ENCODE results near the gene PDZD4.
A peak's percentile ranks its signal among the peaks of the same experiment; 100 is the strongest.

The PDZD4 gene

GRCh38 chrX:153848325-153848724 lies 18.0 kb upstream of the PDZD4 start:
- H3K27me3 ChIP-seq (ENCODE audit: control insufficient read depth, insufficient read depth, low read length): no peaks in the 10 kb centered on the region
- H3K4me3 ChIP-seq (ENCODE audit: low read depth, low read length): no peak overlapping the region
- H3K36me3 ChIP-seq (ENCODE audit: control insufficient read depth, insufficient read depth, low read length): no peaks in the 10 kb centered on the region
- no peak overlapping the region for H3K9ac ChIP-seq (ENCODE audit: low read depth, low read length)
- peaks cover 2% of the 10 kb centered on the region for H3K4me1 ChIP-seq (ENCODE audit: control insufficient read depth, insufficient read depth, low read length)
- H3K9me3 ChIP-seq (ENCODE audit: control insufficient read depth, insufficient read depth, low read length): no peaks in the 10 kb centered on the region

- H3K36me3 ChIP-seq (ENCODE audit: control insufficient read depth, insufficient read depth, low read length): no peaks in the 10 kb centered on the region
- no peaks in the 10 kb centered on the region for H3K27me3 ChIP-seq (ENCODE audit: control insufficient read depth, insufficient read depth, low read length)
- H3K4me1 ChIP-seq (ENCODE audit: control insufficient read depth, insufficient read depth, low read length): peaks cover 2% of the 10 kb centered on the region
- no peaks in the 10 kb centered on the region for H3K9me3 ChIP-seq (ENCODE audit: control insufficient read depth, insufficient read depth, low read length)
- no peak overlapping the region for H3K9ac ChIP-seq (ENCODE audit: low read depth, low read length)
- H3K4me3 ChIP-seq (ENCODE audit: low read depth, low read length): no peak overlapping the region
Observed at GRCh38 chrX:153845842-153846241, 15.5 kb upstream of the PDZD4 start.

- Histone ChIP-seq H3K27me3 (ENCODE audit: control insufficient read depth, insufficient read depth, low read length) (no peaks in the 10 kb centered on the region), H3K36me3 (ENCODE audit: control insufficient read depth, insufficient read depth, low read length) (no peaks in the 10 kb centered on the region), H3K4me3 (ENCODE audit: low read depth, low read length) (no peak overlapping the region)
Observed at GRCh38 chrX:153845195-153845594, 14.9 kb upstream of the PDZD4 start.

GRCh38 chrX:153844509-153845082 lies 14.3 kb upstream of the PDZD4 start:
- Histone ChIP-seq H3K36me3 (ENCODE audit: control insufficient read depth, insufficient read depth, low read length) (no peaks in the 10 kb centered on the region), H3K4me3 (ENCODE audit: low read depth, low read length) (peak overlapping the region; percentile 6), H3K9ac (ENCODE audit: low read depth, low read length) (no peak overlapping the region), H3K4me1 (ENCODE audit: control insufficient read depth, insufficient read depth, low read length) (peaks cover 2% of the 10 kb centered on the region), H3K9me3 (ENCODE audit: control insufficient read depth, insufficient read depth, low read length) (no peaks in the 10 kb centered on the region), H3K27me3 (ENCODE audit: control insufficient read depth, insufficient read depth, low read length) (no peaks in the 10 kb centered on the region)

More at GRCh38 chrX:153845195-153845594, 14.9 kb upstream of the PDZD4 start:
- no peak overlapping the region for H3K9ac ChIP-seq (ENCODE audit: low read depth, low read length)
- no peaks in the 10 kb centered on the region for H3K9me3 ChIP-seq (ENCODE audit: control insufficient read depth, insufficient read depth, low read length)
- peaks cover 2% of the 10 kb centered on the region for H3K4me1 ChIP-seq (ENCODE audit: control insufficient read depth, insufficient read depth, low read length)

GRCh38 chrX:153836921-153837320 lies 6.6 kb upstream of the PDZD4 start:
- no peaks in the 10 kb centered on the region for H3K4me1 ChIP-seq (ENCODE audit: control insufficient read depth, insufficient read depth, low read length)
- H3K9ac ChIP-seq (ENCODE audit: low read depth, low read length): no peak overlapping the region
- no peak overlapping the region for H3K4me3 ChIP-seq (ENCODE audit: low read depth, low read length)
- no peaks in the 10 kb centered on the region for H3K36me3 ChIP-seq (ENCODE audit: control insufficient read depth, insufficient read depth, low read length)
- H3K9me3 ChIP-seq (ENCODE audit: control insufficient read depth, insufficient read depth, low read length): no peaks in the 10 kb centered on the region
- H3K27me3 ChIP-seq (ENCODE audit: control insufficient read depth, insufficient read depth, low read length): peaks cover under 1% of the 10 kb centered on the region

- H3K4me3 ChIP-seq (ENCODE audit: low read depth, low read length): no peak overlapping the region
- H3K36me3 ChIP-seq (ENCODE audit: control insufficient read depth, insufficient read depth, low read length): no peaks in the 10 kb centered on the region
- no peaks in the 10 kb centered on the region for H3K9me3 ChIP-seq (ENCODE audit: control insufficient read depth, insufficient read depth, low read length)
- H3K4me1 ChIP-seq (ENCODE audit: control insufficient read depth, insufficient read depth, low read length): no peaks in the 10 kb centered on the region
- no peak overlapping the region for H3K9ac ChIP-seq (ENCODE audit: low read depth, low read length)
- H3K27me3 ChIP-seq (ENCODE audit: control insufficient read depth, insufficient read depth, low read length): peaks cover 3% of the 10 kb centered on the region
Observed at GRCh38 chrX:153832728-153833127, 2.4 kb upstream of the PDZD4 start.

- Histone ChIP-seq H3K9me3 (ENCODE audit: control insufficient read depth, insufficient read depth, low read length) (no peaks in the 10 kb centered on the region), H3K27me3 (ENCODE audit: control insufficient read depth, insufficient read depth, low read length) (peaks cover 3% of the 10 kb centered on the region), H3K36me3 (ENCODE audit: control insufficient read depth, insufficient read depth, low read length) (no peaks in the 10 kb centered on the region), H3K4me3 (ENCODE audit: low read depth, low read length) (peak overlapping the region; percentile 15), H3K4me1 (ENCODE audit: control insufficient read depth, insufficient read depth, low read length) (peaks cover 2% of the 10 kb centered on the region), H3K9ac (ENCODE audit: low read depth, low read length) (no peak overlapping the region)
Observed at GRCh38 chrX:153831429-153832150, 1.2 kb upstream of the PDZD4 start.

- peak overlapping the region; percentile 15 for H3K4me3 ChIP-seq (ENCODE audit: low read depth, low read length)
Observed at GRCh38 chrX:153830640-153831428, 490 bp upstream of the PDZD4 start.

GRCh38 chrX:153829549-153829798 lies 870 bp downstream of the PDZD4 start:
- Histone ChIP-seq H3K27me3 (ENCODE audit: control insufficient read depth, insufficient read depth, low read length) (peaks cover 3% of the 10 kb centered on the region), H3K9me3 (ENCODE audit: control insufficient read depth, insufficient read depth, low read length) (no peaks in the 10 kb centered on the region), H3K4me1 (ENCODE audit: control insufficient read depth, insufficient read depth, low read length) (peaks cover 6% of the 10 kb centered on the region), H3K4me3 (ENCODE audit: low read depth, low read length) (peak overlapping the region; percentile 61), H3K9ac (ENCODE audit: low read depth, low read length) (no peak overlapping the region), H3K36me3 (ENCODE audit: control insufficient read depth, insufficient read depth, low read length) (no peaks in the 10 kb centered on the region)

More at GRCh38 chrX:153830640-153831428, 490 bp upstream of the PDZD4 start:
- no peaks in the 10 kb centered on the region for H3K9me3 ChIP-seq (ENCODE audit: control insufficient read depth, insufficient read depth, low read length)
- no peaks in the 10 kb centered on the region for H3K36me3 ChIP-seq (ENCODE audit: control insufficient read depth, insufficient read depth, low read length)
- peaks cover 2% of the 10 kb centered on the region for H3K4me1 ChIP-seq (ENCODE audit: control insufficient read depth, insufficient read depth, low read length)
- peaks cover 3% of the 10 kb centered on the region for H3K27me3 ChIP-seq (ENCODE audit: control insufficient read depth, insufficient read depth, low read length)
- H3K9ac ChIP-seq (ENCODE audit: low read depth, low read length): no peak overlapping the region

GRCh38 chrX:153828723-153829548 lies 1.4 kb downstream of the PDZD4 start:
- Histone ChIP-seq H3K4me3 (ENCODE audit: low read depth, low read length) (peak overlapping the region; percentile 66), H3K36me3 (ENCODE audit: control insufficient read depth, insufficient read depth, low read length) (no peaks in the 10 kb centered on the region), H3K27me3 (ENCODE audit: control insufficient read depth, insufficient read depth, low read length) (peaks cover 3% of the 10 kb centered on the region), H3K9me3 (ENCODE audit: control insufficient read depth, insufficient read depth, low read length) (no peaks in the 10 kb centered on the region), H3K9ac (ENCODE audit: low read depth, low read length) (peak overlapping the region; percentile 24), H3K4me1 (ENCODE audit: control insufficient read depth, insufficient read depth, low read length) (peaks cover 6% of the 10 kb centered on the region)

- peaks cover 3% of the 10 kb centered on the region for H3K27me3 ChIP-seq (ENCODE audit: control insufficient read depth, insufficient read depth, low read length)
- H3K36me3 ChIP-seq (ENCODE audit: control insufficient read depth, insufficient read depth, low read length): no peaks in the 10 kb centered on the region
- peaks cover 6% of the 10 kb centered on the region for H3K4me1 ChIP-seq (ENCODE audit: control insufficient read depth, insufficient read depth, low read length)
- peak overlapping the region; percentile 24 for H3K9ac ChIP-seq (ENCODE audit: low read depth, low read length)
- H3K4me3 ChIP-seq (ENCODE audit: low read depth, low read length): peak overlapping the region; percentile 66
- no peaks in the 10 kb centered on the region for H3K9me3 ChIP-seq (ENCODE audit: control insufficient read depth, insufficient read depth, low read length)
Observed at GRCh38 chrX:153828308-153828707, 2.0 kb downstream of the PDZD4 start.
